ENCODE data around the gene GRB10.
"Not testable (repeated sequence)": the region's sequence is repeated elsewhere in the genome, so short reads cannot be mapped to it uniquely, and the experiment has no call there.

GRB10 gene

GRCh38 chr7:50607524-50608125, 175.1 kb downstream of the GRB10 start:
- DNase-seq (ENCODE audit: low read depth), result no peak

GRCh38 chr7:50605059-50605458, 177.6 kb downstream of the GRB10 start:
- no peak for DNase-seq (ENCODE audit: low read depth)

- no peak for DNase-seq (ENCODE audit: low read depth)
Measured at GRCh38 chr7:50603287-50603686, 179.4 kb downstream of the GRB10 start.

DNA sequence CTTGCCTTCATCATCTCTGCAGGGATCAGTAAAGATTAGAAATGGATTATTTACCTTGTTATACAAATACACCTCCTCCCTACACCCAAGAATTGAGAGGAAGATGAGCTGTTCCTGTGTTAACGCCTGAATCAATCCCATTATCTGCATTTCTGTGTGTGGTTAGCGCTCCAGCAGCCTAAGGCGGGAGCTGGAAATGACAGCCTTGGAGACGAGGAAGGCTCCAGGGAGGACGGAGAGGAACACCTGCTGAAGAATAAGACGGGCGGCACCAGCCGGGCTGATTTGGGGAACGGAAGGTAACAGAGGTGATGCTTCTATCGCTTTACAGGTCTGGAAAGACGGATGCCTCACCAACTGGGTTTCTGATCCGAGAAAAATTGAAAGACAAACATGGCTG, 183.3 kb downstream of the GRB10 start:
- no peak for DNase-seq (ENCODE audit: low read depth)

DNA sequence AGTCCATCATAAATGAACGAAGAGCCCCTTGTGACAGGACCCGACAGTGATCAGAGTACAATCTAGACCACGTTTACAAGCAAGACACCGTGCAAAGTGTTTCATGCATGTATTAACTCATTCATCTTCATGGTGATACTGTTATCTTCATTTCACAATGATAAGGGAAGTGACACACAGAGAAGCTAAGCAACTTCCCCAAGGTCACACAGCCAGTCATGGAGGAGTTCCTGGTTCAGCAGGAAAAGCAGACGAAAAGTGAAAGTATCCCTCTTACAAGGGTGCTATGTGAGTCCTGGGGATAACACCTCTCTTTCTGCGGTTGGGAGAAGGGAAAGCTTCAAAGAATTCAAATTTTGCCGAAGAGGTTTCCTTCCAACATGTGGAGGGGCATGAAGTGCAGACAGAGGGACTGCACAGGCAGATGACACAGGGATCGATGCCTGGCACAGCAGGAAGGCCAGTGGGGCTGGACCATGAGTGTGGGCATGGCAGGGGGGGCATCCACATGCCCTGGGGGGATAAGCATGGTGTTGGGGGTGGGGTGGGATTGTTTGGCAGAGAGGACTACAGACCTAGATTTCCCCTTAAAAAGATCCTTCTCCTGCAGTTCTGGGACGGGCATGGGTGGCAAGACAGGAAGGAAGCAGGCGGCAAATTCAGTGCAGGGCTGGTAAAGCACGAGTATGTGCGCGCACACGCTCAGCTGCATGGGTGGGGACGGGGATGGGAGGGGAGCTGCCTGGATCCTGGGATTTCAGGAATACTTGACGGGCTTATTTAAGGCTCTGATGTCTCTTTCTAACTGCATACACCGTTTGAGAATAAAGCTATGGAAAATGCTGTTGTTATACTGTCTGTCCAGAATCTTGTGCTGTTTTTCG, 184.0 kb downstream of the GRB10 start:
- DNase-seq (ENCODE audit: low read depth), result no peak

DNA sequence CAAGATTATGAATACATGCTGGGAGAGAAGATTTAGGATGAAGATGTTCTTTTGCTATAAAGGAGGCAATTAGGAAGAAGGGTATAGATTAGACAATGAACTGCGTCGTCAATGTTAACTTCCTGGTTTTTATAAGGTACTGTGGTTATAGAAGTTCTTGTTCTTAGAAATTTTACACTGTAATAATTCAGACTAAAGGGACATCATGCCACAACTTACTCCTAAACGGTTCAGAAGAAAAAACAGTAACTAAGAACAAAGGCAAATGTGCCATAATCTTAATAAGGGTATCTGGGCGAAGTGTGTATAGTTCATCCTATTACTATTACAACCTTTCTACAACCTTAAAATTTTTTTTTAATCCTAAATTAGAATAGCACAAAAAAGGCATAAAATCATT, 186.2 kb downstream of the GRB10 start:
- DNase-seq (ENCODE audit: low read depth), result no peak

DNA sequence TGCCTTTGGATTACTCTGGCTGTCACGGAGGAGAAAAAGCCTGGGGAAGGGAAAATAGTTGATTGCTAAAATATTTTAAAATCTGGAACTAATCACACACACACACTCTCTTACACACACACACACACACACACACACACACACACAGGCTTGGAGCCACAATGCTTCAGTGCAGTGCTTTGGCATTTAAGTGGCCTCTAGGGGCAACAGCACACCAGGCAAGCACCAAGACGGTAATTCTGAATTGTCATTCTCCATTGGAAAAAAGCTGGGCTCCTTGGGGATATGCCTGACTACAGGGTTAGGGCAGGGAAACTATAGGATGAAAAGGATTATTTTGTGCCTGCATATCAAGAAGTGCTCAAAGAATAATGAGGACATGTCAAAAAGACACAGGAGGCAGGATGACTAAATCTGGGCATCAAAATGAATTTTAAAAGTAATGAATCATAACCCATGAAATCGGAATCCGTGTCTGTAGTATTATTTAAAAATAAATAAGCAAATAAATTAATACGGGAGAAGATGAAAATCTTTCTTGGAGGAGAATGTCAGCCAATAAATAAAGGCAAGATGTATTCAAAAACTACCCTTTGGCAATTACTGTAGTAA, 187.1 kb downstream of the GRB10 start:
- DNase-seq (ENCODE audit: low read depth), result no peak

DNA sequence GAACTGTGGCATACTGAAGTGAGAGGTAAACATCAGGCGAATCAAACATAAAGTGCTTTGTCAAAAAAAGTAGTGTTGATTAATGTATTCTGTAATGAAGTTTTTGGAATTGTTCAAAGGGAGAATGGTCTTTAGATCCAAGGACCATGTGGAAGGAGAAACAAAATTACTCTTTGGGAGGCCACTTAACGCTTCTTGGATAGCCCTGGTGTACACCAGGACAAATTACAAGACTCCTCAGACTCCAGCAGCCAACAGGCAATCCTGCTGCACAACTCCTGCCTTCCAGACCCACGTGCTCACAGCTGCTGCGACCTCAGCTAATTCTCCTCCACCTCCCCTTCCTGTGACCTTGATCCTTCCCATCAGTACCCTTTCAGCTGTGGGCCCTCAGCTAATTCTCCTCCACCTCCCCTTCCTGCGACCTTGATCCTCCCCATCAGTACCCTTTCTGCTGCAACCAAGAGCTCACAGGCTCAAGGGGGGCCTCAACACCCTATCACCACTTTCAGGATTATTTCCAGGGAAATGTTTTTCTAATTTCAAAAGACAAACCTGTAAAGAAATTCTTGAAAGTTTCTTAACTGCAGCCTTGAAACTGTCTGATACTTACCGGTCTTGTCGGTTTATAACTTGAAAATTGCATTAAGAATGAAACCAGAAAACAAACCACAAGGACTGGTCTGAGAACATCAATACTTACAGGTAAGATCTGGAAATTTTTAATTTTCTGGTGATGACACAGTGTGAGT, 187.8 kb downstream of the GRB10 start:
- no peak for DNase-seq (ENCODE audit: low read depth)

GRCh38 chr7:50594136-50594535, 188.6 kb downstream of the GRB10 start:
- DNase-seq (ENCODE audit: low read depth), result no peak

DNA sequence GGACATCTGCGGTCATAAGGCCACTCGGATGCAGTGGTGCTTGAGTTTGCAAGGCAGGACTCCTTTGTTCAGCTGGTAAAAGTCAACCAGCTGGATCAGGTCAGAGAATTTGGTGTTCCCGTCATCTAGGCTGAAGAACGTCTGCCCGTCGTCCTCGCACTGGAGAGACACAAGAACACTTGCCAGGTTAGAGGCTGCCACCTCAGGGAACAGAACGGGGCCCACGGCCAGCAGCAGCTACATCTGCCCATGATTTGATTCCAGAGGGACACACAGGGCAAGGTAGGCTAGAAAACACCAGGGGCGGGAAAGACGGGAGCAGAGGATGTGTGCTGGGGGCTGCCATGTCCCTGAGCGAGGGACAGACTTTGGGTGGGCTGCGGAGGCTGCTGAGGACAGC, 189.8 kb downstream of the GRB10 start:
- DNase-seq (ENCODE audit: low read depth), result no peak

DNA sequence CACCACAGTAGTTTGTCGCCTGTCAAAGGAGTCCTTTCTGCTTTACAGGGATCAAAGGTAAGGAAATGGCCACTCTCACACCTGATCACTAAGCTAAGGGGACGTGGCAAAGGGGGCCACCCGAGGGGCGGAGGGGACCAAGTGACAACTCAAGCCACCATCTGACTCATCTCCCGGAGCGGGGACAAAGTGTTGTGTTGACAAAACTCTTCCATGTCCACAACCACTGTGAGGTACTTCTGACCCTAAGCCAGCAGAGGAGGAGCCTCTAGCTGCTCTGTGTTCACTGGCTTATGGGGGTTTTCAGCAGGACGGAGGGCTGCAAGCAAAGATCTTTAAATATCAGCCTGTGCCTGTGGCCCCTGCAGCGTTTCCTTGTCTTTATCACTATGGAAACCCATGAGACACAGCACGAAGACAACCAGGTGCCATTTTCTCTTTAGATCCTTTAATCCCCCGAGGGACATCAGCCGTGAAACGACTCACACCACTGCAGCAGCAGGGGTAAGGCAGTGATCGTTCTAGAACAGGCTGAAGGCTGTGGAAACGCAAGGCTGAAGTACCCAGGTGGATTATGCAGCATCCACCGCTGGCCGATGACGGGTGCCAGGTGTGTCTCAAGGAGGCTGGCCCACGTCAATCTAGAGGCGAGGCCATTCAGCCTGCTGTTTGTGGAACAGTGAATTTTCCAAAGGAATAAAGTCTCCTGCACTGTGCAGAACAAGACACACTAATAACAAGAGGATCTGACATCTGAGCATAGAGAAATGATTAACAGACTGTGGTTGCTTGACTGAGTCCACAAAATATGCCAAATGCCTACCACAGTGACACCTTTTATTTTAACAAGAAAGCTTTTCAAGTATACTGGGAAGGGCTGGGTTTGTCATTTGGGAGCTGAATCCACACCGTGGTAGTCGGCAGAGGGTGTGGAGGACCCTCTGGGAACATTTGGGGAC, 190.9 kb downstream of the GRB10 start:
- no peak for DNase-seq (ENCODE audit: low read depth)

GRCh38 chr7:50591098-50591479, 191.6 kb downstream of the GRB10 start:
- no peak for DNase-seq (ENCODE audit: low read depth)

GRCh38 chr7:50590535-50590934, 192.2 kb downstream of the GRB10 start:
- DNase-seq (ENCODE audit: low read depth), result no peak

GRCh38 chr7:50589364-50589763, 193.3 kb downstream of the GRB10 start:
- DNase-seq (ENCODE audit: low read depth), result no peak

GRCh38 chr7:50588937-50589336, 193.8 kb downstream of the GRB10 start:
- no peak for DNase-seq (ENCODE audit: low read depth)

GRCh38 chr7:50587737-50588136, 195.0 kb downstream of the GRB10 start:
- no peak for DNase-seq (ENCODE audit: low read depth)

DNA sequence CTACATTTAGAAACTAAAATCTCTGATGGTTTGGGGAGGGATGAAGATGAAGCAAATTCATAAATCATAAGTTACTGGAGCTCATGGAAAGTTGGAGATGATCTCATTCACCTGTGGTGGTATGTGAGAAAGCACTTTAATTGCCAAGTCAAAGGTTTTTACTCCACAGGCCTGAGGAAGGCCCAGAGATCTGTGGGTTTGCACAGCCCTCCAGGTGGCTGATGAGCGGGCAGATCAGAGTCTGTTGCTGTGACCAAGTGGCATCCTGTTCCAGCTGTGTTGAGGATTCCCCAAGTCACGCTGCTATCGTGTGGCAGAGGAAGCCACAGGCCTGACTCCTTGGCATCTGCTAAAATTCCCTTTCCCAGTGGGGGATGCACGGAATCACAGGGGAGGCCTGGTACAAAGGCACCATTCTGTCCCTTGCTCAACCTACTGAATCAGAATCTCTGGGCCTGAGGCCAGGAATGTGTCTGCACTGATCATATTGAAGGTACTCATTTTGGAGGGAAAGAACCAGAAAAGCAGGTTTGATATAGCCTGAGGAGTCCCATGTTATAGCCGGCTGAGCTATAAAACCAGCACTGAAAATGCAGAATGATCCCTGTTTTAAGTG, 197.8 kb downstream of the GRB10 start:
- DNase-seq (ENCODE audit: low read depth), result no peak

GRCh38 chr7:50584386-50584785, 198.3 kb downstream of the GRB10 start:
- no peak for DNase-seq (ENCODE audit: low read depth)

GRCh38 chr7:50583295-50583694, 199.4 kb downstream of the GRB10 start:
- not testable (repeated sequence) for DNase-seq (ENCODE audit: low read depth)

GRCh38 chr7:50582271-50582670, 200.4 kb downstream of the GRB10 start:
- DNase-seq (ENCODE audit: low read depth), result not testable (repeated sequence)

DNA sequence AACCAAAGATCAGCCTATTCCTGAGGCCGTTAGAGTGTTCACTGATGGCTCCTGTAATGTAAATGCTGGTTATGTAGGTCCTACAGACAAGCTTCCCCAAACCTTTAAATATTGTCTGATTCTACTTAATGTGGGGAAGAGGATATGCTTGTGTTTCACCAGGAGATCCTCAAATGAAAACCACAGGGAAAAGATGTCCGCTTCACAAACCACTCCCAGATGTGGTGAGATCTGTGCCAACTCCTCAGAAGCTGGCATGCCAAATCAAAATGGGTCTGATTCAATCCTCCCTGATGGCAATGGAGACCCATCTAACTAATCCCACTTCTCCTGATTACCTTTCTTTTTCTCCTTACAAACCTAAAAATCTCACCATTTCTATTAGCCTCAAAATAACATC, 202.0 kb downstream of the GRB10 start:
- DNase-seq (ENCODE audit: low read depth), result not testable (repeated sequence)

Data from activated T-cell treated with anti-CD3 and anti-CD28 coated beads for 24 hours (primary cell).